ENCODE measurements around the gene NME7.

GRCh38 chr1:169288011-169288414 lies 79.6 kb downstream of the NME7 start:
- TF ChIP-seq POLR2A (IDR thresholded peaks at IDR 0.05): no peak
- TF ChIP-seq POLR2AphosphoS5 (IDR thresholded peaks at IDR 0.05): no peak
- TF ChIP-seq CTCF (IDR thresholded peaks at IDR 0.05): no peak
- no peak for TF ChIP-seq EP300 (IDR thresholded peaks at IDR 0.05)

Measured in sigmoid colon (tissue), 4 donors.